Ishikawa (cell line): ENCODE results near the gene CACNA2D2.

Experiments used
- CREB1 ChIP-seq: IDR thresholded peaks from 2 replicates; pipeline ENCODE4 v1.6.1; 2012; ENCODE audit warnings: low read depth
- EP300 ChIP-seq: IDR thresholded peaks from 2 replicates; pipeline ENCODE4 v1.6.1; 2012; ENCODE audit warnings: borderline replicate concordance
- RAD21 ChIP-seq: IDR thresholded peaks from 2 replicates; pipeline ENCODE4 v1.6.1; 2012; ENCODE audit warnings: low read depth
- TAF1 ChIP-seq: IDR thresholded peaks from 2 replicates; pipeline ENCODE4 v1.6.1; 2012; ENCODE audit warnings: low read depth, mild to moderate bottlenecking
- TCF12 ChIP-seq: IDR thresholded peaks from 2 replicates; pipeline ENCODE4 v1.6.1; 2012; ENCODE audit warnings: low read depth
- TF ChIP-seq, protein P1 (sequence below): IDR thresholded peaks from 2 replicates; pipeline ENCODE4 v1.6.1; 2012; ENCODE audit warnings: low read depth, mild to moderate bottlenecking
- TF ChIP-seq, protein P2 (sequence below): IDR thresholded peaks from 2 replicates; pipeline ENCODE4 v1.6.1; 2012
- TF ChIP-seq, protein P3 (sequence below): IDR thresholded peaks from 2 replicates; pipeline ENCODE4 v1.6.1; 2012

DNA sequence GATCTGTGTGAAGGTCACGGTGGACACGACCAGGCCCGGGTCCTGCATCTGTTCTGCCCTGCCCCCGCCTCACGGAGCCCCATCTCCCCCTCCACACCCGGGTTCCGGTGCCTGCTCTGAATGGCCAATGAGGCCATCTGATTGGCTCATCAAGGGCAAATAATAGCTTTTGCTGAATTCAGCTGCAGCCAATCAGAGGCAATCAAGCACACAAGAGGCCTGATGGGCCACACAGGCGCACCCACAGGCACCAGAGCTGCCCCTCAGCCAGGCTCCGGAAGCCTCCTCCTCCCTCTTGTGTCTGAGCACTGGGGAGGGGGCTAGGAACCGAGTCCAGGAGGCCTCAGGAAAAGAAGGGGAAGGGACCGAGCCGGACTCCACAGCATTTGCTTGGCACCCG lies 49.5 kb downstream of the CACNA2D2 start:
- TF ChIP-seq TAF1 (no peak), RAD21 (no peak), EP300 (no peak), CREB1 (no peak), TCF12 (no peak)
- TF ChIP-seq, protein P1, sequence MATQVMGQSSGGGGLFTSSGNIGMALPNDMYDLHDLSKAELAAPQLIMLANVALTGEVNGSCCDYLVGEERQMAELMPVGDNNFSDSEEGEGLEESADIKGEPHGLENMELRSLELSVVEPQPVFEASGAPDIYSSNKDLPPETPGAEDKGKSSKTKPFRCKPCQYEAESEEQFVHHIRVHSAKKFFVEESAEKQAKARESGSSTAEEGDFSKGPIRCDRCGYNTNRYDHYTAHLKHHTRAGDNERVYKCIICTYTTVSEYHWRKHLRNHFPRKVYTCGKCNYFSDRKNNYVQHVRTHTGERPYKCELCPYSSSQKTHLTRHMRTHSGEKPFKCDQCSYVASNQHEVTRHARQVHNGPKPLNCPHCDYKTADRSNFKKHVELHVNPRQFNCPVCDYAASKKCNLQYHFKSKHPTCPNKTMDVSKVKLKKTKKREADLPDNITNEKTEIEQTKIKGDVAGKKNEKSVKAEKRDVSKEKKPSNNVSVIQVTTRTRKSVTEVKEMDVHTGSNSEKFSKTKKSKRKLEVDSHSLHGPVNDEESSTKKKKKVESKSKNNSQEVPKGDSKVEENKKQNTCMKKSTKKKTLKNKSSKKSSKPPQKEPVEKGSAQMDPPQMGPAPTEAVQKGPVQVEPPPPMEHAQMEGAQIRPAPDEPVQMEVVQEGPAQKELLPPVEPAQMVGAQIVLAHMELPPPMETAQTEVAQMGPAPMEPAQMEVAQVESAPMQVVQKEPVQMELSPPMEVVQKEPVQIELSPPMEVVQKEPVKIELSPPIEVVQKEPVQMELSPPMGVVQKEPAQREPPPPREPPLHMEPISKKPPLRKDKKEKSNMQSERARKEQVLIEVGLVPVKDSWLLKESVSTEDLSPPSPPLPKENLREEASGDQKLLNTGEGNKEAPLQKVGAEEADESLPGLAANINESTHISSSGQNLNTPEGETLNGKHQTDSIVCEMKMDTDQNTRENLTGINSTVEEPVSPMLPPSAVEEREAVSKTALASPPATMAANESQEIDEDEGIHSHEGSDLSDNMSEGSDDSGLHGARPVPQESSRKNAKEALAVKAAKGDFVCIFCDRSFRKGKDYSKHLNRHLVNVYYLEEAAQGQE = no peak
- TF ChIP-seq, protein P2, sequence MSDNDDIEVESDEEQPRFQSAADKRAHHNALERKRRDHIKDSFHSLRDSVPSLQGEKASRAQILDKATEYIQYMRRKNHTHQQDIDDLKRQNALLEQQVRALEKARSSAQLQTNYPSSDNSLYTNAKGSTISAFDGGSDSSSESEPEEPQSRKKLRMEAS = no peak
- TF ChIP-seq, protein P3, sequence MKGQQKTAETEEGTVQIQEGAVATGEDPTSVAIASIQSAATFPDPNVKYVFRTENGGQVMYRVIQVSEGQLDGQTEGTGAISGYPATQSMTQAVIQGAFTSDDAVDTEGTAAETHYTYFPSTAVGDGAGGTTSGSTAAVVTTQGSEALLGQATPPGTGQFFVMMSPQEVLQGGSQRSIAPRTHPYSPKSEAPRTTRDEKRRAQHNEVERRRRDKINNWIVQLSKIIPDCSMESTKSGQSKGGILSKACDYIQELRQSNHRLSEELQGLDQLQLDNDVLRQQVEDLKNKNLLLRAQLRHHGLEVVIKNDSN = no peak
